Neutrophil (primary cell): ENCODE measurements around the gene MYO7B.

Experiments
- H3K27ac ChIP-seq: fragments of 200-600 bp; sonication (generic); 2 replicates; pipeline ENCODE4 v1.5.1; 2016; ENCODE audit warnings: mild to moderate bottlenecking, moderate library complexity
- H3K27me3 ChIP-seq: fragments of 200-600 bp; sonication (generic); 2 replicates; pipeline ENCODE4 v1.6.0; 2016; ENCODE audit warnings: mild to moderate bottlenecking
- H3K36me3 ChIP-seq: fragments of 200-600 bp; sonication (generic); 2 replicates; pipeline ENCODE4 v1.5.1; 2017
- H3K4me1 ChIP-seq, 2 experiments: fragments of 200-600 bp in 1 of 2; sonication (generic) in 1 of 2; 1 replicate in 1 of 2; 2 replicates in 1 of 2; pipeline versions ENCODE4 v1.5.1 to v1.6.1; 2013 to 2016; ENCODE audit warnings: low read depth in 1 of 2, low read length in 1 of 2, mild to moderate bottlenecking in 1 of 2, moderate library complexity in 1 of 2; ENCODE audit not compliant: control insufficient read depth in 1 of 2, insufficient read depth in 1 of 2
- H3K4me3 ChIP-seq, 2 experiments: fragments of 200-600 bp in 1 of 2; sonication (generic) in 1 of 2; 1 replicate in 1 of 2; 2 replicates in 1 of 2; pipeline ENCODE4 v1.5.1; 2013 to 2016; ENCODE audit warnings: low read depth in 1 of 2, low read length in 1 of 2, mild to moderate bottlenecking in 1 of 2, moderate library complexity in 1 of 2
- H3K9me3 ChIP-seq: fragments of 200-600 bp; sonication (generic); 2 replicates; pipeline ENCODE4 v1.5.1; 2016
- TF ChIP-seq, protein P1 (sequence below): fragments of 200-600 bp; sonication (generic); IDR thresholded peaks from 2 replicates; pipeline ENCODE4 v1.5.1; 2016; ENCODE audit warnings: antibody characterized with exemption

The MYO7B gene

DNA sequence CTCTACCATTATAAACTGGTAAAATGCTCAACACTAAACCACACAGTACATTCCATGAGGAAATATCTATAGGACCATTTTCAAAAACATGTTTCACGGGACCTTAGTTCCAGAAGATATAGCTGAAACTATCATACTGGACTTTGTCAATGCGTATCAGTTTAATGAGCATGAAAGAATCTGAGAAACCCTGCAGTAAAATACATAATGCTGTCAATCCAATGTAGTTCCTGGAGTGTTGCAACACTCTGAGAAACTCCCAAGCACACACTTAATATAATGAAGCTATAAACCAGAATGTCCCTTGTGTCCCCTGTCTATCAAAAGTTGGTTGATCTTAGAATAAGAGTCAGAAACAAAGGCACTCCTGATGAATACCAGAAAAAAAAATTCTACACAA is 25.4 kb upstream of the MYO7B start:
- Histone ChIP-seq H3K9me3 (no peaks in the 10 kb centered on the region), H3K4me1 (peaks cover 14 to 31% of the 10 kb centered on the region in 2 experiments), H3K36me3 (peaks cover 16% of the 10 kb centered on the region), H3K27me3 (no peaks in the 10 kb centered on the region), H3K4me3 (no peak overlapping the region), H3K27ac (no peak overlapping the region)
- TF ChIP-seq, protein P1, sequence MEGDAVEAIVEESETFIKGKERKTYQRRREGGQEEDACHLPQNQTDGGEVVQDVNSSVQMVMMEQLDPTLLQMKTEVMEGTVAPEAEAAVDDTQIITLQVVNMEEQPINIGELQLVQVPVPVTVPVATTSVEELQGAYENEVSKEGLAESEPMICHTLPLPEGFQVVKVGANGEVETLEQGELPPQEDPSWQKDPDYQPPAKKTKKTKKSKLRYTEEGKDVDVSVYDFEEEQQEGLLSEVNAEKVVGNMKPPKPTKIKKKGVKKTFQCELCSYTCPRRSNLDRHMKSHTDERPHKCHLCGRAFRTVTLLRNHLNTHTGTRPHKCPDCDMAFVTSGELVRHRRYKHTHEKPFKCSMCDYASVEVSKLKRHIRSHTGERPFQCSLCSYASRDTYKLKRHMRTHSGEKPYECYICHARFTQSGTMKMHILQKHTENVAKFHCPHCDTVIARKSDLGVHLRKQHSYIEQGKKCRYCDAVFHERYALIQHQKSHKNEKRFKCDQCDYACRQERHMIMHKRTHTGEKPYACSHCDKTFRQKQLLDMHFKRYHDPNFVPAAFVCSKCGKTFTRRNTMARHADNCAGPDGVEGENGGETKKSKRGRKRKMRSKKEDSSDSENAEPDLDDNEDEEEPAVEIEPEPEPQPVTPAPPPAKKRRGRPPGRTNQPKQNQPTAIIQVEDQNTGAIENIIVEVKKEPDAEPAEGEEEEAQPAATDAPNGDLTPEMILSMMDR, result no peak

DNA sequence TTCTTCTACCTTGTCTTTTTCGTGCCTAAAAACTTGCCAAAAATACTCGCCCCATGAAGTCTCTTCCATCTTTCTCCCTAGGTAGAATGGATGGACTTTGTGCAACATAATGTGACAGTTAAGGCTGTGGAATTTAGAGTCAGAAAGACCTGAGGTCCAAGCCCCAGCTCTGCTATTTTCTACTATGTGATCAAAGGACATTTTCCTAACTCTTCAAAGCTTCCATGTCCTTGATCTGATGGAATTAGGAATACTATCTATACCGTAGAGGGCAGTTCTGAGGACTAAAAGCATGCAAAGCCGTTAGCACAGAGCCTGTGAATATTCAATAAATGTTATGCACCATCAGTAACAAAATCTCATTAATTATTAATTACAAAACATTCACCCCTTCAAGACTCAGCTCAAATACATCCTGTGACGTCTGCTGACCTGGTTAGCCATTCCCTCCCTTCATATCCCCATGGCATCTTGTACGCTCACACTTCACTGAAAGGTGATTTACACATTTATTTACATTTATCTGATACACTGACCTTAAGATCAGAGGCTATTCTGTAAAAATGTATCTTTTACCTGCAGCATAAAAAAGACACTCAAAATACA is 24.3 kb upstream of the MYO7B start:
- Histone ChIP-seq H3K4me3 (no peak overlapping the region), H3K27me3 (no peaks in the 10 kb centered on the region), H3K27ac (no peak overlapping the region), H3K9me3 (no peaks in the 10 kb centered on the region), H3K36me3 (peaks cover 20% of the 10 kb centered on the region), H3K4me1 (peaks cover 8 to 22% of the 10 kb centered on the region in 2 experiments)
- TF ChIP-seq, protein P1, result no peak

- Histone ChIP-seq H3K36me3 (peaks cover 27% of the 10 kb centered on the region), H3K27ac (no peak overlapping the region), H3K9me3 (no peaks in the 10 kb centered on the region), H3K4me3 (no peak overlapping the region), H3K27me3 (no peaks in the 10 kb centered on the region), H3K4me1 (peaks cover 3 to 15% of the 10 kb centered on the region in 2 experiments)
- TF ChIP-seq, protein P1, result no peak
Measured at GRCh38 chr2:127511917-127512316, 23.6 kb upstream of the MYO7B start.

- Histone ChIP-seq H3K9me3 (no peaks in the 10 kb centered on the region), H3K27me3 (no peaks in the 10 kb centered on the region), H3K4me3 (no peak overlapping the region), H3K4me1 (peaks cover 3 to 13% of the 10 kb centered on the region in 2 experiments), H3K36me3 (peaks cover 27% of the 10 kb centered on the region), H3K27ac (no peak overlapping the region)
- TF ChIP-seq, protein P1, result no peak
Measured at GRCh38 chr2:127512362-127512761, 23.1 kb upstream of the MYO7B start.

GRCh38 chr2:127514076-127514475 is 21.4 kb upstream of the MYO7B start:
- Histone ChIP-seq H3K36me3 (peaks cover 30% of the 10 kb centered on the region), H3K4me3 (no peak overlapping the region), H3K9me3 (no peaks in the 10 kb centered on the region), H3K27me3 (no peaks in the 10 kb centered on the region), H3K4me1 (peaks cover 0 to 7% of the 10 kb centered on the region in 2 experiments), H3K27ac (no peak overlapping the region)
- TF ChIP-seq, protein P1, result no peak
